Stimulated activated CD8-positive, alpha-beta memory T cell treated with anti-CD3 and anti-CD28 coated beads, Interleukin-7, amount 100 ng/mL, for 1 hour (primary cell): ENCODE results near the gene PIEZO1.
A peak's percentile ranks its signal among the peaks of the same experiment; 100 is the strongest.

Source experiments
- DNase-seq, 2 donors: peaks; one replicate each; pipeline ENCODE4 v3.0.0-alpha.2; 2020; ENCODE audit warnings: low read depth in 2 of 2

Gene PIEZO1

GRCh38 chr16:88815901-88816589 lies 31.0 kb upstream of the PIEZO1 start:
- DNase-seq: no peak

- DNase-seq: no peak
These were observed 30.2 kb upstream of the PIEZO1 start for GRCh38 chr16:88815227-88815626.

- DNase-seq: no peak
These were observed 29.1 kb upstream of the PIEZO1 start for GRCh38 chr16:88814144-88814502.

- no peak for DNase-seq
These were observed 28.5 kb upstream of the PIEZO1 start for GRCh38 chr16:88813269-88814143.

- DNase-seq: no peak
These were observed 27.7 kb upstream of the PIEZO1 start for GRCh38 chr16:88812513-88813268.

- peak; percentile 96 for DNase-seq
These were observed 26.9 kb upstream of the PIEZO1 start, which contains the start of gene APRT for GRCh38 chr16:88811769-88812512. Gene APRT (minus strand): TSS chr16:88811928. CDS start chr16:88811899, 29 bp downstream.

- peak in 1 of 2 donors; percentile 33 for DNase-seq
These were observed 26.1 kb upstream of the PIEZO1 start for GRCh38 chr16:88810912-88811768.

- no peak for DNase-seq
These were observed 25.3 kb upstream of the PIEZO1 start for GRCh38 chr16:88810166-88810911.

GRCh38 chr16:88809676-88810165 lies 24.7 kb upstream of the PIEZO1 start:
- no peak for DNase-seq

GRCh38 chr16:88809068-88809675 lies 24.2 kb upstream of the PIEZO1 start:
- DNase-seq: no peak

GRCh38 chr16:88807626-88808453 lies 22.8 kb upstream of the PIEZO1 start:
- no peak for DNase-seq

- no peak for DNase-seq
These were observed 22.2 kb upstream of the PIEZO1 start for GRCh38 chr16:88807142-88807625.

- DNase-seq: no peak
These were observed 21.6 kb upstream of the PIEZO1 start for GRCh38 chr16:88806491-88807111.

- DNase-seq: no peak
These were observed 20.9 kb upstream of the PIEZO1 start for GRCh38 chr16:88805887-88806393.

GRCh38 chr16:88805340-88805715 lies 20.3 kb upstream of the PIEZO1 start:
- no peak for DNase-seq

- no peak for DNase-seq
These were observed 19.7 kb upstream of the PIEZO1 start for GRCh38 chr16:88804552-88805339.

- no peak for DNase-seq
These were observed 19.1 kb upstream of the PIEZO1 start for GRCh38 chr16:88804173-88804551.
